Fibroblast of mammary gland (primary cell): ENCODE data around the gene EVA1C.
"Not testable (repeated sequence)": the region's sequence is repeated elsewhere in the genome, so short reads cannot be mapped to it uniquely, and the experiment has no call there.

Experiments
- DNase-seq: peaks from one replicate; pipeline ENCODE4 v3.0.0-alpha.2; 2010; ENCODE audit warnings: low read depth
- H3K4me3 ChIP-seq: 2 replicates; pipeline ENCODE4 v1.5.1; 2011; ENCODE audit warnings: low read depth, mild to moderate bottlenecking, low read length, moderate library complexity; ENCODE audit not compliant: control insufficient read depth
- TF ChIP-seq, protein P1 (sequence below): conservative IDR thresholded peaks from 2 replicates; pipeline ENCODE4 v1.5.1; 2011; ENCODE audit warnings: low read depth, low read length, inconsistent platforms; ENCODE audit not compliant: control insufficient read depth, insufficient read depth

Gene EVA1C

DNA sequence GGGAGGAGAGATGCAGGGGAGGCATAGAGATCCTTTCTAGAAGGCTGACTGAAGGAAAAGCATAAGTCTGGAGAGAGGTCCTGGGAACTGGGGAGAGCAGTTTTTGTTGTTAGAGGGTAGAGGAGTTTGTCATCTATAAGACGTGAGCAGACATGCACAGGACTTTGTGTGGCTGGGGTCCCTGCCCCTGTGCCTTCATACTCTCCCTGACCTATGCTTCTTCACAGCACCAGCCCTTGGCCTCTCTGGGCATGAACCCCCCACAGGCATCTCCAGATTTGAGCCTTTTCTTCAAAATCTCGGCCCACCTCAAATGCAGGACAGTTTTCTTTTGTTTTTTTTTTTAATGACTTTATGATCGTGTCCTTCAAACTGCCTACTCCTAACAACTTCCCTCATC lies 79.9 kb downstream of the EVA1C start:
- TF ChIP-seq, protein P1, sequence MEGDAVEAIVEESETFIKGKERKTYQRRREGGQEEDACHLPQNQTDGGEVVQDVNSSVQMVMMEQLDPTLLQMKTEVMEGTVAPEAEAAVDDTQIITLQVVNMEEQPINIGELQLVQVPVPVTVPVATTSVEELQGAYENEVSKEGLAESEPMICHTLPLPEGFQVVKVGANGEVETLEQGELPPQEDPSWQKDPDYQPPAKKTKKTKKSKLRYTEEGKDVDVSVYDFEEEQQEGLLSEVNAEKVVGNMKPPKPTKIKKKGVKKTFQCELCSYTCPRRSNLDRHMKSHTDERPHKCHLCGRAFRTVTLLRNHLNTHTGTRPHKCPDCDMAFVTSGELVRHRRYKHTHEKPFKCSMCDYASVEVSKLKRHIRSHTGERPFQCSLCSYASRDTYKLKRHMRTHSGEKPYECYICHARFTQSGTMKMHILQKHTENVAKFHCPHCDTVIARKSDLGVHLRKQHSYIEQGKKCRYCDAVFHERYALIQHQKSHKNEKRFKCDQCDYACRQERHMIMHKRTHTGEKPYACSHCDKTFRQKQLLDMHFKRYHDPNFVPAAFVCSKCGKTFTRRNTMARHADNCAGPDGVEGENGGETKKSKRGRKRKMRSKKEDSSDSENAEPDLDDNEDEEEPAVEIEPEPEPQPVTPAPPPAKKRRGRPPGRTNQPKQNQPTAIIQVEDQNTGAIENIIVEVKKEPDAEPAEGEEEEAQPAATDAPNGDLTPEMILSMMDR: no peak
- no peak for DNase-seq
- H3K4me3 ChIP-seq: no peak overlapping the region

DNA sequence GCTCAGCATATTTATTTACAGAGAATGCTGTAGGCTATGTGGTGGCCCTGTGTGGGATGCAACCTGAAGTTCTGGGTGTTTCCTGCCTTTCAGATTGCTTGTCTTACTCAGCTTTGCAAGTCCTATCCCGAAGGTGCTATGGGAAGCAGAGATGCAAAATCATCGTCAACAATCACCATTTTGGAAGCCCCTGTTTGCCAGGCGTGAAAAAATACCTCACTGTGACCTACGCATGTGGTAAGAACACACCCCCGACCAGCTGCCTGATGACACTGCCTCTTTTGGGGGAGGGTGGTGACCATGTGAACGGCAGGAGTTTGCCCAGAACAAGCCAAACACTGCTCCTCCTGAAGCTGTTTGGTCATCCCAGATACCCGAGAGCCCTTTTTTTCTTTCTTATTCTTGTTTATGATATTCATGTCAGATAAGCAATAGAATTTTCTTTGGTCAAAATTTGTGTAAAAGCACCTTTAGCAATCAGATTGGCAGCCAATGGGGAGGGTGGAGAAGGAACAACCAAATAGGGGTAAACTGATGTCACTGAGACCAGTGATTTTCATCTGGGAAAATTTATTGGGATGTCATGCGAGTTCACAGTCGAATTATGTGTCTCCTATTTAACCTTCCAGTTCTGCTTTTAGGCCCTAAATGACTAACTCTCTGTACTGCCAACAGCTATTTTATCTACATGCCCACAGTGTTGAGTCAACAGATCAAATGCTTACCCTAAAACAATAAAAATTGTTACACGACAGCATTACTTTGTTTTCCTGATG lies 82.6 kb downstream of the EVA1C start:
- DNase-seq: peak; percentile 81
- TF ChIP-seq, protein P1: no peak
- no peak overlapping the region for H3K4me3 ChIP-seq

DNA sequence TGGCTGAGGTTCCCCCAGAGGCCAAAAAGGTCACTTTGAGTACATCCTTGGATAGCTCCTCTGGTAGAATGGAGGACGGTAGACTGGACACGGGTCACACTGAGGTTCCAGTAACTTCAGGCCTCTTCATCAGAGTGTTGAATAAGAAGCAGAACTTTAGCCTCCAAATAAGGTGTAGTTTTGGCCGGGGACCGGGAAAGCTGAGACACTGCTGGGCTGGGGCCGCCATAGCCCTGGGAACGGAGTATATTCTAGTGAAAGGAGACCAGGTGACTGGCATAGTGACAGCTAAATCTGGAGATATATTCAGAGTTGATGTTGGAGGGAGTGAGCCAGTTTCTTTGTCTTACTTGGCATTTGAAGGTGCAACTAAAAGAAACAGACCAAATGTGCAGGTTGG lies 84.1 kb downstream of the EVA1C start:
- TF ChIP-seq, protein P1: no peak
- H3K4me3 ChIP-seq: no peak overlapping the region
- no peak for DNase-seq

DNA sequence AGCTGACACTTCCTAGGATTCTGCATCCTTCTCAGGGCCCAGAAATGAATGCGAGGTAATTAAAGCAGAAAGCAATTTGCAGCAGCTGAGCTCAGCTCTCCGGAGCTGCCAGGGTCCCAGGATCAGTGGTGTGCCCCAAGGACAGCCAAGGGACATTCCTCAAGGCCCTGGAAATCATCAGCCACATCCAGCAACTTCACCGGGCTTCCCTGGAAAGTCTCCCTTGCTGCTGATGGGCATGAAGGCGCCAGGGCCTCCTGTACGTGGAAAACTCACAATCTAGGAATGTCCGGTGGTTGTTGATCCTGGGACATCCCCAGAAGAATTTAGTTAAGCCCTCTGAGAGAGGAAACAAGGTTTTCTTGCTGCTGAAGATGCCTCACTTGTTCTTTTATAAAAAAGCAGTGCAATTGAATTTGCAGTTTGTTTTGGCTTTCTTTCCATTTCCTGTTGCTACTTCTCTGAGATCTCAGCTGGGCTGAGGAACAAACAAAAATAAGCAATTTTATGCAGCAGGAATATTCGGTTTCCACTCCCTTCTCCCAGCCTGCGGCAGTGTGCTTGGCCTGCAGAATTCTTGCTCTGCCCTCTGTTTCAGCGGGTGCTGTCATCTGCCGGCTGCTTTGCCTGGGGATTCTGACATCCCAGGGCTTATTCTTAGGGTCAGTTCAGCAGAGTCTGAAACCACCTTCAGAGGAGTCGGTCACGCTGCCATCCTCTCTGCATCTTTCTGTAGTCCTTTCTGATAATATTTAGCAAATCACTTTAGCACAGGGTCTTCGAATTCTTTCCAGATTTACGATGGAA lies 86.9 kb downstream of the EVA1C start:
- TF ChIP-seq, protein P1: no peak
- no peak overlapping the region for H3K4me3 ChIP-seq
- peak; percentile 43 for DNase-seq

DNA sequence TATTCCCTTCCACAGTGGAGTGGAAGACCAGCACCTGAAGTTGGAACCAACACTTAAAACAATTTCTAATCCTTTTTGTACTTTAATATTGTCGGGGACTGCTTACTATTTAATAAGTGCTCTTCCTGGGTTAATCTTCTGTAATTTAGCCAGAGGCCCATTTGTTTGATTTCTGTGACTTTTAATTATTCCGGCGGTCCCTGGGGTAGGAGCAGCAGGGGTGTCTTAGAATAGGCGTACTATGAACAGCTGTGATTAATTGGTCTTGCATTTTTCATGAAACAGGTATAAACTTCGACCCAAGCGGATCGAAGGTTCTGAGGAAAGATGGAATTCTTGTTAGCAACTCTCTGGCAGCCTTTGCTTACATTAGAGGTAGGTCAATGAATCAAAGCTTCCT lies 91.1 kb downstream of the EVA1C start:
- DNase-seq, H3K4me3 ChIP-seq: not testable (repeated sequence)

DNA sequence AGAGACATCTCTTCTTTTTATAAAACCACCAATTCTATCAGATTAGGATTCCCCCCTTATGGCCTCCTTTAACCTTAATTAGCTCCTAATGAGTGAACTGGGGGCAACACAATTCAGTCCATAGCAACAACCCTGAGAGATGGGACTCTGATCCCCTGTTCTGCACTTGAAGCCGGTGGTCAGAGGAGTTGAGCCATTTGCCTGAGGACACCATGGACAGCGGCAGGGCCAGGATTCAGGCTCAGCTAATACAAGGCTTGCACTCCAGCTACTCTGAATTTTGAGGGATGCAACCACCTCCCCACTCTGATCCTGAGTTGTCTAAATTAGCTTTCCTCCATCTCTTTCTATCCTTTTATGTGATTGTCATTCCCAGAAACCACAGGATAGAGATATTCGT lies 93.3 kb downstream of the EVA1C start:
- H3K4me3 ChIP-seq, DNase-seq: not testable (repeated sequence)

DNA sequence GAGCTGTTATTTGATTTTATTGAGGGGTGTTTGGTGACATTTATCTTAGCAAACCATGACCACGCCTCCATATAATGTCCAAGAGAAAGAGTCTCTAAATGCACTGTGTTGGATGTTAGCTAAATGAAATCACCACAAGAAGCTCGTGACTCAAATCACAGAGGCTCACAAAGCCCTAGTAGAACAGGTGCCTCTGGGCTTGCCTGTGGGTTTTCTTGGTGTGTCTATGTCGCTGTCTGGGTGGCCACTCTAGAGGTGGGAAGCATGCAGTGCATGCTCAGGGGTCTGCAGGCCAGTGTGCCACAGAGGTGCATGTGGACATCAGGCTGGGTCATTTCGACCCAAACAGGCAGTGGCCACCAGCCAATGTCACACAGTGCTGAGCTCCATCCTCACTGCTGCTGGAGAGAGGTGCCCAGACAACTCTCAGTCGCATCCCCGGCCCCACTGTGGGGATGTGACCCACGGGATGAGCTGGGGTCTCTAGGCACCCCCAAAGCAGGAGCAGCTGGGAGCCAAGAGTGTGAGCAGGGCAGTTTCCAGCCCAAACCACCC lies 94.0 kb downstream of the EVA1C start:
- DNase-seq, H3K4me3 ChIP-seq: not testable (repeated sequence)

DNA sequence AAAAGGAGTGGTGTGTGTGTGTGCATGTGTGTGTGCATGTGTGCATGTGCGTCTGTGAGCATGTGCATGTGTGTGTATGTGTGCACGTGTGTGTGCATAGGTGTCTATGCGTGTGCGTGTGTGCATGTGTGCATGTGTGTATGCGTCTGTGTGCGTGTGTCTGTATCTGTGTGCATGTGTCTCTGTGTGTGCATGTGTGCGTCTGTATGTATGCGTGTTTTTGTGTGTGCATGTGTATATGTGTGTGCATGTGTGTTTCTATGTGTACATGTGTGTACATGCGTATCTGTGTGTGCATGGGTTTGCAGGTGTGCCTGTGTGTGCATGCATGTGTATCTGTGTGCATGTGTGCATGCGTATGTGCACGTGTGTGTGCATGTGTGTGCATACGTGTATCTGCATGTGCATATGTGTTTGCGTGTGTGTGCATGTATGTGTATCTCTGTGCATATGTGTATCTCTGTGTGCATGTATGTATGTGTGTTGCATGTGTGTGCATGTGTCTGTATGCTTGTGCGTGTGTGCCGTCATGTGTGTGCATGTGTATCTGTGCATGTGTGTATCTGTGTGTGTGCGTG lies 94.9 kb downstream of the EVA1C start:
- H3K4me3 ChIP-seq: no peak overlapping the region
- TF ChIP-seq, protein P1: no peak
- DNase-seq: no peak

DNA sequence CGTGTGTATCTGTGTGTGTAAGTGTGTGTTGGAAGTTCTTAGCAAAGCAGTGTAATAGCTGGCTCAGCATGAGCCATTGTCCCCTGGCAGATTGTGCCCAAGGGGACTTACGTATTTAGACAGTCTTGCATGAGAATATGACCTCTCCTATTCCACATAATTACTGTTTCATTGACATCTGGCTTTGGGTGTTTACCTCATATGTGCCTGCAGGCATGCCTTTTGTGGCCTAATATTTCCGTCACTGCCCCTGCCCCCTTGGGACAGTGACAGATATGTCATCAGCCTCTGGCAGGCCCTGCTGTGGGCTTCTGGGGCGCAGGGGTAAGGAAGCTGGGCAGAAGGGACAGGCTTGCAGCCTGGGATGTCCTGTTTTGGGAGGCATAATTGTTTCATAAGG lies 95.5 kb downstream of the EVA1C start:
- DNase-seq, H3K4me3 ChIP-seq: not testable (repeated sequence)
